H1 (cell line): Measurements from ENCODE around the gene AFF1. TPM values are rescaled to one million over a fixed set of nuclear protein-coding genes. Genes with fewer than 3 reads are reported as not detected.

ENCODE experiments used
- CTCF ChIA-PET: fragments of 300-600 bp; sonication (Branson Sonifier 250); formaldehyde crosslinking; loops from one replicate; lab custom pipeline; 2021; ENCODE audit not compliant: partially characterized antibody; lab: Charles Lee
- POLR2A ChIA-PET: fragments of 300-600 bp; sonication (Branson Sonifier 250); formaldehyde crosslinking; loops from one replicate; lab custom pipeline; 2021; ENCODE audit warnings: inconsistent platforms; ENCODE audit not compliant: partially characterized antibody; lab: Charles Lee
- DNase-seq, 2 experiments: peaks; one replicate each; pipeline versions ENCODE4 v3.0.0 to v3.0.0-alpha.2; 2010 to 2022; ENCODE audit warnings: low spot score in 2 of 2, low read depth in 1 of 2, mixed read lengths in 1 of 2
- FAIRE-seq: peaks from 2 replicates; lab custom pipeline; 2011; peaks lifted over from hg19 to GRCh38; lab: Jason Lieb, UNC
- H2AFZ ChIP-seq: 2 replicates; pipeline ENCODE4 v1.8.1; 2012; ENCODE audit warnings: low read length, inconsistent platforms
- H2AK5ac ChIP-seq: 2 replicates; pipeline ENCODE4 v1.6.1; 2013; ENCODE audit warnings: low read depth, low read length
- H2BK120ac ChIP-seq: replicated peaks from 2 replicates; pipeline ENCODE3; 2013; ENCODE audit warnings: low read depth, low read length, inconsistent platforms
- H2BK12ac ChIP-seq: 2 replicates; pipeline ENCODE4 v1.6.1; 2013; ENCODE audit warnings: low read depth, low read length
- H2BK15ac ChIP-seq: 2 replicates; pipeline ENCODE4 v1.6.1; 2013; ENCODE audit warnings: low read length
- H2BK20ac ChIP-seq: 2 replicates; pipeline ENCODE4 v1.6.1; 2013; ENCODE audit warnings: low read length
- H2BK5ac ChIP-seq: 2 replicates; pipeline ENCODE4 v1.6.1; 2013; ENCODE audit warnings: low read depth, low read length
- H3K14ac ChIP-seq: 2 replicates; pipeline ENCODE4 v1.6.1; 2013; ENCODE audit warnings: inconsistent platforms; ENCODE audit not compliant: insufficient read length
- H3K18ac ChIP-seq: 2 replicates; pipeline ENCODE4 v1.6.1; 2013; ENCODE audit warnings: low read length; ENCODE audit errors: extremely low read depth
- H3K23ac ChIP-seq: 2 replicates; pipeline ENCODE4 v1.6.1; 2013; ENCODE audit warnings: inconsistent platforms; ENCODE audit not compliant: insufficient read length
- H3K23me2 ChIP-seq: 2 replicates; pipeline ENCODE4 v1.6.1; 2013; ENCODE audit warnings: low read depth, low read length
- H3K27ac ChIP-seq: 2 replicates; pipeline ENCODE4 v1.6.1; 2011; ENCODE audit warnings: low read depth, low read length, inconsistent platforms
- H3K27me3 ChIP-seq, 4 experiments: replicated peaks in 1 of 4; 1 replicate in 1 of 4; 2 replicates in 3 of 4; pipeline versions ENCODE4 v1.6.1 to v1.8.1; 2011 to 2013; ENCODE audit warnings: low read length in 3 of 4, mild to moderate bottlenecking in 3 of 4, inconsistent platforms in 2 of 4, mixed read lengths in 2 of 4, moderate library complexity in 1 of 4; ENCODE audit not compliant: control insufficient read depth in 3 of 4, insufficient read depth in 3 of 4; ENCODE audit errors: extremely low read depth in 1 of 4
- H3K36me3 ChIP-seq, 4 experiments: 2 replicates each; pipeline versions ENCODE4 v1.6.1 to v1.8.1; 2011 to 2013; ENCODE audit warnings: mild to moderate bottlenecking in 4 of 4, low read length in 3 of 4, moderate library complexity in 2 of 4, control low read depth in 1 of 4, inconsistent platforms in 1 of 4; ENCODE audit not compliant: insufficient read depth in 4 of 4, control insufficient read depth in 2 of 4
- H3K4ac ChIP-seq: replicated peaks from 2 replicates; pipeline ENCODE3; 2013; ENCODE audit warnings: low read length, low read depth, mixed read lengths, inconsistent platforms; ENCODE audit not compliant: insufficient read length
- H3K4me1 ChIP-seq, 4 experiments: replicated peaks in 1 of 4; 1 replicate in 1 of 4; 2 replicates in 3 of 4; pipeline versions ENCODE4 v1.6.1 to v1.8.1; 2011 to 2013; ENCODE audit warnings: low read length in 3 of 4, inconsistent platforms in 2 of 4, mixed read lengths in 1 of 4; ENCODE audit not compliant: insufficient read depth in 4 of 4, control insufficient read depth in 3 of 4
- H3K4me2 ChIP-seq, 2 experiments: 2 replicates each; pipeline versions ENCODE4 v1.6.1 to v1.8.1; 2011 to 2013; ENCODE audit warnings: low read depth in 2 of 2, low read length in 2 of 2, control low read depth in 1 of 2, inconsistent platforms in 1 of 2, mild to moderate bottlenecking in 1 of 2; ENCODE audit not compliant: insufficient read depth in 1 of 2
- H3K4me3 ChIP-seq, 4 experiments: fragments of 200-600, 300-600 bp in 1 of 4; sonication (generic), shearing (Covaris generic), sonication (Bioruptor Twin) in 1 of 4; 2 replicates each; pipeline versions ENCODE4 v1.5.1 to v1.8.1; 2011 to 2016; ENCODE audit warnings: low read length in 4 of 4, low read depth in 3 of 4, control low read depth in 2 of 4, inconsistent platforms in 2 of 4, mild to moderate bottlenecking in 2 of 4, mixed read lengths in 1 of 4, moderate library complexity in 1 of 4; ENCODE audit not compliant: insufficient read depth in 2 of 4; ENCODE audit errors: extremely low read depth in 1 of 4
- H3K56ac ChIP-seq: replicated peaks from 2 replicates; pipeline ENCODE3; 2013; ENCODE audit warnings: low read depth, mild to moderate bottlenecking, mixed read lengths, low read length, inconsistent platforms; ENCODE audit not compliant: insufficient read length
- H3K79me1 ChIP-seq: 2 replicates; pipeline ENCODE4 v1.6.1; 2013; ENCODE audit warnings: low read depth, low read length, control low read depth
- H3K79me2 ChIP-seq, 2 experiments: 2 replicates each; pipeline versions ENCODE4 v1.6.1 to v1.8.1; 2012 to 2013; ENCODE audit warnings: low read length in 2 of 2, mild to moderate bottlenecking in 2 of 2, inconsistent platforms in 1 of 2; ENCODE audit not compliant: insufficient read depth in 2 of 2, control insufficient read depth in 1 of 2
- H3K9ac ChIP-seq, 4 experiments: replicated peaks in 1 of 4; 1 replicate in 1 of 4; 2 replicates in 3 of 4; pipeline versions ENCODE4 v1.6.1 to v1.8.1; 2011 to 2013; ENCODE audit warnings: low read depth in 3 of 4, low read length in 3 of 4, control low read depth in 2 of 4, mild to moderate bottlenecking in 2 of 4, moderate library complexity in 2 of 4, inconsistent platforms in 1 of 4; ENCODE audit errors: extremely low read depth in 1 of 4
- H3K9me3 ChIP-seq, 2 experiments: 2 replicates each; pipeline versions ENCODE4 v1.6.1 to v1.8.1; 2012 to 2013; ENCODE audit warnings: mild to moderate bottlenecking in 2 of 2, moderate library complexity in 2 of 2, control low read depth in 1 of 2, inconsistent platforms in 1 of 2, low read depth in 1 of 2, low read length in 1 of 2, mixed read lengths in 1 of 2; ENCODE audit not compliant: insufficient read depth in 2 of 2
- H4K20me1 ChIP-seq, 2 experiments: replicated peaks in 1 of 2; 2 replicates each; pipeline versions ENCODE3 to v1.8.1; 2011 to 2013; ENCODE audit warnings: inconsistent platforms in 2 of 2, low read length in 2 of 2, mild to moderate bottlenecking in 1 of 2; ENCODE audit not compliant: insufficient read depth in 2 of 2, control insufficient read depth in 1 of 2
- H4K5ac ChIP-seq: 2 replicates; pipeline ENCODE4 v1.6.1; 2013; ENCODE audit warnings: low read length, low read depth, mixed read lengths, inconsistent platforms; ENCODE audit not compliant: insufficient read length
- H4K8ac ChIP-seq: 2 replicates; pipeline ENCODE4 v1.8.0; 2013; ENCODE audit warnings: mild to moderate bottlenecking, moderate library complexity, low read length, inconsistent platforms; ENCODE audit not compliant: insufficient read depth; ENCODE audit errors: extremely low read depth
- H4K91ac ChIP-seq: replicated peaks from 2 replicates; pipeline ENCODE3; 2013; ENCODE audit warnings: low read length, mixed read lengths, inconsistent platforms; ENCODE audit not compliant: insufficient read length
- ASH2L ChIP-seq: fragments of 200-600, 300-600 bp; sonication (generic); IDR thresholded peaks from one replicate; pipeline ENCODE4 v1.7.1; 2017; ENCODE audit warnings: low read length
- CEBPB ChIP-seq: IDR thresholded peaks from 2 replicates; pipeline ENCODE4 v1.6.1; 2012; ENCODE audit warnings: low read depth, low read length
- EP300 ChIP-seq, 2 experiments: IDR thresholded peaks; 1 replicate in 1 of 2; 2 replicates in 1 of 2; pipeline ENCODE4 v1.6.1; 2011 to 2012; ENCODE audit warnings: low read depth in 2 of 2, low read length in 2 of 2, mild to moderate bottlenecking in 2 of 2, borderline replicate concordance in 1 of 2, inconsistent platforms in 1 of 2, moderate library complexity in 1 of 2
- EZH2 ChIP-seq: fragments of 200-600 bp; sonication (generic); IDR thresholded peaks from 2 replicates; pipeline ENCODE4 v1.7.1; 2012; ENCODE audit warnings: low read depth, mild to moderate bottlenecking, moderate library complexity, low read length, inconsistent platforms; ENCODE audit not compliant: severe bottlenecking
- GABPA ChIP-seq: IDR thresholded peaks from 2 replicates; pipeline ENCODE4 v1.6.1; 2011; ENCODE audit warnings: mild to moderate bottlenecking, low read length, moderate library complexity, borderline replicate concordance; ENCODE audit not compliant: insufficient read depth
- POLR2AphosphoS5 ChIP-seq: IDR thresholded peaks from 2 replicates; pipeline ENCODE4 v1.6.1; 2011; ENCODE audit warnings: low read depth, low read length
- SIX5 ChIP-seq: IDR thresholded peaks from 2 replicates; pipeline ENCODE4 v1.6.1; 2011; ENCODE audit warnings: mild to moderate bottlenecking, low read depth, low read length
- SP1 ChIP-seq: IDR thresholded peaks from 2 replicates; pipeline ENCODE4 v1.6.1; 2011; ENCODE audit warnings: low read depth, low read length
- SUZ12 ChIP-seq: fragments of 200-600 bp; sonication (generic); IDR thresholded peaks from 2 replicates; pipeline ENCODE4 v1.6.1; 2012; ENCODE audit warnings: mild to moderate bottlenecking, inconsistent platforms, low read length, moderate library complexity, mixed read lengths
- WGBS, 2 experiments: shearing (Covaris generic) in 1 of 2; methylation state at CpG; one replicate each; pipeline versions ENCODE4 v1.1.6 to v1.1.7; 2013 to 2015; ENCODE audit warnings: low lambda C conversion rate in 2 of 2, mixed read lengths in 2 of 2, inconsistent platforms in 1 of 2, low coverage in 1 of 2, missing lambda C conversion rate in 1 of 2; ENCODE audit not compliant: insufficient replicate concordance in 2 of 2, insufficient coverage in 1 of 2, insufficient read length in 1 of 2; ENCODE audit errors: extremely low coverage in 1 of 2, missing lambda C conversion rate in 1 of 2; 5-methylcytosine and 5-hydroxymethylcytosine counted together
- polyA plus RNA-seq, 7 experiments: library from polyadenylated mRNA; depleted of rRNA in 3 of 7; stranded (reverse) in 5 of 7; unstranded in 2 of 7; fragments of >200 nt in 5 of 7; fragments of 200-250 nt in 2 of 7; gene quantifications; 1 replicate in 5 of 7; 2 replicates in 1 of 7; 4 replicates in 1 of 7; pipeline versions ENCODE4 v1.2.1 to v1.2.3, GENCODE V29; 2011 to 2013; ENCODE audit warnings: missing spikeins in 2 of 7, mixed read lengths in 2 of 7
- total RNA-seq: library from RNA; stranded (reverse); fragmentation: NEBNext Ultra II Directional; extraction: Animal tissue kit (Norgen Biotek cat#: 25700); gene quantifications from 2 replicates; pipeline ENCODE4 v1.2.1, GENCODE V29; 2021
- TF ChIP-seq, protein P1 (sequence below), 3 experiments: IDR thresholded peaks; 1 replicate in 2 of 3; 2 replicates in 1 of 3; pipeline versions ENCODE4 v1.5.1 to v1.6.1; 2011; ENCODE audit warnings: low read length in 3 of 3, mild to moderate bottlenecking in 3 of 3, inconsistent platforms in 2 of 3, low read depth in 1 of 3, moderate library complexity in 1 of 3; ENCODE audit not compliant: insufficient read depth in 1 of 3; ENCODE audit errors: control extremely low read depth in 1 of 3

Gene AFF1
- total and polyA plus RNA-seq, 2 of the 8 experiments (the other 6 are each of a cell fraction or from before 2014, with no cell fraction given) = 14.8 to 85.5 TPM

DNA sequence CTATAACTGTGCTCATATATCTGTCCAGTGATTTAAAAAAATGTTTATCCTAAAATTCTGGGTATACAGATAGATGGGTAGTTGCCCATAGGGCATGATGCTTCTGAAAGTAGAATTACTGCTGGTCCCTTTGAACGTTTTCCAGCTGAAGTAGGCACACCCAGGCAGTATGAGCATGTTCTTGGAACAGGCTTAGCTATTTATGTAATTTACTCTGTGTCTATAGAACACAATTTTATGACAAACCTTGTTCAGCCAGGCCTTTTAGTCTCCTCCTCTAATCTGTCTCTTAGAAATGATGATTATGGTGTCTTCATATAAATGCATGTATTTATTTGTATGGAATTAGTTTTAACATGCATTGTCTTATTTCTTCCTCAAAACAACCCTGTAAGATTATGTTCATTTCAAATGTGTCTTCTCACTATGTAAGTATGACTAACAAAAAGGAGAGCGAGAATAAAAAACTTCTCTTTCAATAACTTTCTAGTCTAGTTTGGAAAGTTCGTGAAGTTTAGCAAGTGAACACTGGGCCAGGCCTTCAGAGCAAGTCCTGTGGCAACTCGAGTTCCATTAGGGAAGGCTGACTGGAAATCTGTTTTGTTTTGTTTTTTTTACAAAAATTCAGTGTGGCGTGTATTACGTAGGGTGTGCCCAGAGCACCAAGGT is 142.0 kb downstream of the AFF1 start:
- ChIA-PET POLR2A (interaction anchor here (0.9 to 1.1 kb wide), 2 partner anchors 136 to 142 kb away, joined by 3 to 4 read pairs; partner anchors contain the start of gene AFF1), CTCF (interaction anchor here (1.0 kb wide), 1 partner anchor 16 kb away, joined by 3 read pairs; no protein-coding TSS in a partner anchor)
- H3K23me2 ChIP-seq = no peaks in the 10 kb centered on the region
- no peak overlapping the region for H3K56ac ChIP-seq
- no peak overlapping the region for H3K18ac ChIP-seq
- no peak overlapping the region for H2BK120ac ChIP-seq
- no peak overlapping the region for H3K4me2 ChIP-seq
- no peak overlapping the region for H3K23ac ChIP-seq
- no peak overlapping the region for H3K27ac ChIP-seq
- no peak overlapping the region for H2AFZ ChIP-seq
- H4K91ac ChIP-seq = no peak overlapping the region
- H3K79me2 ChIP-seq = peaks cover 0 to 80% of the 10 kb centered on the region in 2 experiments; a peak in 3 of 4 replicates
- no peaks in the 10 kb centered on the region for H3K36me3 ChIP-seq
- DNase-seq = no peak
- H4K8ac ChIP-seq = no peak overlapping the region
- no peak overlapping the region for H3K9ac ChIP-seq
- no peak overlapping the region for H2BK12ac ChIP-seq
- peaks cover 0 to 15% (median 3%) of the 10 kb centered on the region in 4 experiments; a peak in 3 of 7 replicates for H3K4me1 ChIP-seq
- H4K5ac ChIP-seq = no peak overlapping the region
- no peak overlapping the region for H2BK20ac ChIP-seq
- peaks cover 6 to 8% of the 10 kb centered on the region in 2 experiments for H4K20me1 ChIP-seq
- H2BK5ac ChIP-seq = no peak overlapping the region
- H2AK5ac ChIP-seq = no peak overlapping the region
- peaks cover 5% of the 10 kb centered on the region for H3K79me1 ChIP-seq
- 80% methylated on average over 6 of the region's 6 CpGs; no CpG with 5 or more reads in 1 of the 2 experiments for WGBS, 2 experiments
- H3K27me3 ChIP-seq = no peaks in the 10 kb centered on the region
- FAIRE-seq = no peak
- no peak overlapping the region for H3K4me3 ChIP-seq
- H3K9me3 ChIP-seq = no peaks in the 10 kb centered on the region
- H3K14ac ChIP-seq = no peak overlapping the region
- H3K4ac ChIP-seq = no peak overlapping the region
- no peak overlapping the region for H2BK15ac ChIP-seq
- no peak for TF ChIP-seq EP300 (IDR thresholded peaks at IDR 0.05; ENCODE audit: borderline replicate concordance in 1 of 2, low read depth in 2 of 2, low read length in 2 of 2)
- no peak for TF ChIP-seq ASH2L
- TF ChIP-seq EZH2 = no peak
- TF ChIP-seq, protein P1, sequence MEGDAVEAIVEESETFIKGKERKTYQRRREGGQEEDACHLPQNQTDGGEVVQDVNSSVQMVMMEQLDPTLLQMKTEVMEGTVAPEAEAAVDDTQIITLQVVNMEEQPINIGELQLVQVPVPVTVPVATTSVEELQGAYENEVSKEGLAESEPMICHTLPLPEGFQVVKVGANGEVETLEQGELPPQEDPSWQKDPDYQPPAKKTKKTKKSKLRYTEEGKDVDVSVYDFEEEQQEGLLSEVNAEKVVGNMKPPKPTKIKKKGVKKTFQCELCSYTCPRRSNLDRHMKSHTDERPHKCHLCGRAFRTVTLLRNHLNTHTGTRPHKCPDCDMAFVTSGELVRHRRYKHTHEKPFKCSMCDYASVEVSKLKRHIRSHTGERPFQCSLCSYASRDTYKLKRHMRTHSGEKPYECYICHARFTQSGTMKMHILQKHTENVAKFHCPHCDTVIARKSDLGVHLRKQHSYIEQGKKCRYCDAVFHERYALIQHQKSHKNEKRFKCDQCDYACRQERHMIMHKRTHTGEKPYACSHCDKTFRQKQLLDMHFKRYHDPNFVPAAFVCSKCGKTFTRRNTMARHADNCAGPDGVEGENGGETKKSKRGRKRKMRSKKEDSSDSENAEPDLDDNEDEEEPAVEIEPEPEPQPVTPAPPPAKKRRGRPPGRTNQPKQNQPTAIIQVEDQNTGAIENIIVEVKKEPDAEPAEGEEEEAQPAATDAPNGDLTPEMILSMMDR (IDR thresholded peaks at IDR 0.05; ENCODE audit: control extremely low read depth in 1 of 3, insufficient read depth in 1 of 3, low read depth in 1 of 3, low read length in 3 of 3) = no peak
- TF ChIP-seq SP1 = no peak
- no peak for TF ChIP-seq POLR2AphosphoS5
- no peak for TF ChIP-seq SUZ12
- no peak for TF ChIP-seq SIX5
- TF ChIP-seq GABPA = no peak
- no peak for TF ChIP-seq CEBPB
